ES-I3 (cell line): Measurements from ENCODE around the gene FRMD4A.
"Not testable (repeated sequence)": the region's sequence is repeated elsewhere in the genome, so short reads cannot be mapped to it uniquely, and the experiment has no call there.

Experiments
- H3K36me3 ChIP-seq: 2 replicates; pipeline ENCODE4 v1.6.1; 2013; ENCODE audit warnings: mild to moderate bottlenecking, low read length, control low read depth, moderate library complexity; ENCODE audit not compliant: insufficient read depth
- H3K4me1 ChIP-seq: 2 replicates; pipeline ENCODE4 v1.6.1; 2013; ENCODE audit warnings: mild to moderate bottlenecking, control low read depth, low read length; ENCODE audit not compliant: insufficient read depth
- H3K9ac ChIP-seq: 2 replicates; pipeline ENCODE4 v1.6.1; 2013; ENCODE audit warnings: low read depth, mild to moderate bottlenecking, low read length, moderate library complexity
- H3K9me3 ChIP-seq: 2 replicates; pipeline ENCODE4 v1.6.1; 2013; ENCODE audit warnings: mild to moderate bottlenecking, low read length, moderate library complexity; ENCODE audit not compliant: control insufficient read depth, insufficient read depth

FRMD4A gene

DNA sequence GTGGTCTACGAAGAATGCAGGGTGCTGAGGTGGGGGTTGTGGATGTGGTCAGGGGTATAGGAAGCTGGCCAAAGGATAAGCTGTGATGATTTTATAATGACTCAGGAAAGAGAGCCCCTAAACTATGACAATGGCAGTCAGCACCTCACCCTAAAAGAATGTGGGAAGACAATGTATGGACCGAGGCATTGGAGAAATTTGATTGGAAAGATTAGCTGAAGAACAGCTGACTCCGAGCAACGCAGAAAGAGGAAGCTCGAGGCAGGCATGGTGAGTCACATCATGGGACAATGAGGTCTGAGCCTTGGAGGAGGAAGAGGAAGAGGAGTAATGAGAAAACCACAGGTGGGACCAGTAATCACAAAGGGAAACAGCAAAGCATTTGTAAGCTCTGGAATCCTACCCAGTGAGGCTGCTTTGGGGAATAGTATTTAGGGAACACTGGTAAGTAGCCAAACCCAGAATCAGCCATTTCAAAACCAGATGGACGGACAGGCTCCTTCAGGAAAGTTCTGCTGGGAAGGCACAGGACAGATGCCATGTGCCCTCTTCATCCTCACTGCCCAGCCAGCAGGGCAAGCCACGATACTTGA is 448.5 kb downstream of the FRMD4A start:
- Histone ChIP-seq H3K9ac (peak overlapping the region; percentile 43), H3K9me3 (no peaks in the 10 kb centered on the region), H3K4me1 (peaks cover 71% of the 10 kb centered on the region), H3K36me3 (no peaks in the 10 kb centered on the region)

DNA sequence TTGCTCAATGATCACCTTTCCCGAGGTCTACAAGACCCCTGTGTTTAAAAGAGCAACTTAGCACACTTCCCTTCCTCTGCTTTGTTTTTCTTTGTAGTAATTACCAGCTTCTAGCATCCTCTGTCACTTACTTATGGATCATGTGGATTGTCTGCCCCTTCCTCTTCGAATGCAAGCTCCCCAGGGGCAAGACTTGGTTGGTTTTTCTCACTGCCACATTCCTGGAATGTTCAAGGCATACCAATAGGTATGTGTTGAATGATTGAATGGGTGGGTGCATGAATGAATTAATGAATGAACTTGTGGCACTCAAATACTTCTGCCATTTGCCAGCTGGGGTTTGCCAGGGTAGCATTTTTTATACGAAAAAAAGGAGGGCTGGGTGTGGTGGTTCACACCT is 450.0 kb downstream of the FRMD4A start:
- H3K9me3 ChIP-seq: no peaks in the 10 kb centered on the region
- peaks cover 65% of the 10 kb centered on the region for H3K4me1 ChIP-seq
- no peaks in the 10 kb centered on the region for H3K36me3 ChIP-seq
- no peak overlapping the region for H3K9ac ChIP-seq

GRCh38 chr10:13877154-13877909 is 453.4 kb downstream of the FRMD4A start:
- H3K36me3 ChIP-seq: no peaks in the 10 kb centered on the region
- no peaks in the 10 kb centered on the region for H3K9me3 ChIP-seq
- H3K9ac ChIP-seq: no peak overlapping the region
- peaks cover 41% of the 10 kb centered on the region for H3K4me1 ChIP-seq

GRCh38 chr10:13873196-13873595 is 457.5 kb downstream of the FRMD4A start:
- Histone ChIP-seq H3K4me1 (peaks cover 21% of the 10 kb centered on the region), H3K36me3 (no peaks in the 10 kb centered on the region), H3K9me3 (no peaks in the 10 kb centered on the region), H3K9ac (no peak overlapping the region)

DNA sequence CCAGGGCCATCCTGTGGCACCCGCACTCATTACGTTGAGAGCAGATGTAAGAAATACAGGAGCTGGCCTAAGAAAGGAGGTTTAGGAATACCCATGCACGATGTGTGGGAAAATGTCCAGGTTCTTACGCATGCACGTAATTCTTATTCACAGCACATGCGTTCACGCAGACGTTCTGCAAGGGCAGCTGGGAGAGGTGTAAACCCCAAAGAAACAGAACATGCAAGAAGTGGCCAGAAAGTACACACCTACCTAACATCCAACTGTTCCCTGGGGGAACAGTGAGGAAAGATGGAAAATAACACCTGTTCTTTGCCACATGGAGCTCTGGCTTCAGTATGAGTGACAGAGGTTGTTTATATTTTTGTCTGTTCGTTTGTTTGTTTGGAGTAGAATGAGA is 458.3 kb downstream of the FRMD4A start:
- H3K9me3 ChIP-seq: no peaks in the 10 kb centered on the region
- H3K36me3 ChIP-seq: no peaks in the 10 kb centered on the region
- H3K9ac ChIP-seq: no peak overlapping the region
- peaks cover 13% of the 10 kb centered on the region for H3K4me1 ChIP-seq

- Histone ChIP-seq H3K36me3 (no peaks in the 10 kb centered on the region), H3K9me3 (no peaks in the 10 kb centered on the region), H3K9ac (no peak overlapping the region), H3K4me1 (peaks cover 15% of the 10 kb centered on the region; the same call in 1 of the 2 replicates)
These were observed 458.9 kb downstream of the FRMD4A start for GRCh38 chr10:13871776-13872175.

- no peaks in the 10 kb centered on the region for H3K36me3 ChIP-seq
These were observed 459.7 kb downstream of the FRMD4A start for GRCh38 chr10:13871011-13871410.

DNA sequence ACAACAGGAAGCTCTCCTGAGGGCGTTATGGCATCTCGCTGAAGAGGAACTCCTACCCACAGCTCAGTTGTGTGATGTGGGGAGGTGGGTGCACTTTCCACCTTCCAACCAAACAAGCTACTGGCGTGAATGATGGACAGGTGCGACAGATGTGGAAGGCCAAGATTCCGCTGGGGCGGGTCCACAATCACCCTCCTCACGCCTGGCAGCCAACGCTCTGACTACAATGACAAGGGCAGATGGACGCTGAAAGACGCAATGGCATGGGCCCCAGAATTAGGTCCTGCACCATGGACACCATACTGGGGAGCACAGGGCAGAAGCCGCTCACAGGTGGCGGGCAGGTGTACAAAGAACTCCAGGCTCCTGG is 461.4 kb downstream of the FRMD4A start:
- Histone ChIP-seq H3K9ac (no peak overlapping the region), H3K36me3 (no peaks in the 10 kb centered on the region), H3K9me3 (no peaks in the 10 kb centered on the region), H3K4me1 (peaks cover 23% of the 10 kb centered on the region)

More at GRCh38 chr10:13871011-13871410, 459.7 kb downstream of the FRMD4A start:
- Histone ChIP-seq H3K9ac (no peak overlapping the region), H3K9me3 (no peaks in the 10 kb centered on the region), H3K4me1 (peaks cover 22% of the 10 kb centered on the region)

DNA sequence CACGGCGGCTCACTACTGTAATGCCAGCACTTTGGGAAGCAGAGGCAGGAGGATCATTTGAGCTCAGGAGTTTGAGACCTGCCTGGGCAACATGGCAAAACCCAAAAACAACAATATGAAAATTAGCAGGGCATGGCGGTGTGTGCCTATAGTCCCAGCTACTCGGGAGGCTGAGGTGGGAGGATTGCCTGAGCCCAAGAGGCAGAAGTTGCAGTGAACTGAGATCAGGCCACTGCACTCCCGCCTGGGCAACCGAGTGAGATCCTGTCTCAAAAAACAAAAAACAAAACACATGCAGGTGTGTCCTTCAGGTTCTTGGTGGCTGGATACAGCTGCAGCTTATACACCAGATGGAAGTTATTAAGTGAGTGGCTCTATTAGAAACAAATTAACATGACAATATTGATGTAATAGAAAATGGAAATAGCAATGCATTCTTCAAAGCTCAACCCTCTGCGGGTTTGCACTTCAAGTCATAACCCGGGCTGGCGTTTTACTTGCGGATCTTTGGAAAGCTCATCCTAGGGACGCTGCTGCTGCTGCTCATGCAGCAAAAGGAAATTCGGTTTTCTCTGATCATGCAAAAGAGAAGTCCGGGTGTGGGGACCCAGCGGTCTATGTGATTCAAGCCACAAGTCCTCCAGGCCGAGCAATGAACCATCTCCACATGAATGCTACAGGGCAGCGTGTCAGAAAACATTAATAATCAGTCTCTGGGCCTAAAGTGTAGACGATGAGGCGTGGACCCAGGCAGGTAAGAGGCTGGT is 462.0 kb downstream of the FRMD4A start:
- H3K9ac ChIP-seq: no peak overlapping the region
- peaks cover 23% of the 10 kb centered on the region for H3K4me1 ChIP-seq
- no peaks in the 10 kb centered on the region for H3K36me3 ChIP-seq
- H3K9me3 ChIP-seq: no peaks in the 10 kb centered on the region

- Histone ChIP-seq H3K9me3 (no peaks in the 10 kb centered on the region), H3K36me3 (no peaks in the 10 kb centered on the region), H3K9ac (no peak overlapping the region), H3K4me1 (peaks cover 23% of the 10 kb centered on the region)
These were observed 462.9 kb downstream of the FRMD4A start for GRCh38 chr10:13867822-13868221.

- Histone ChIP-seq H3K9me3 (no peaks in the 10 kb centered on the region), H3K4me1 (peaks cover 26% of the 10 kb centered on the region), H3K9ac (peak overlapping the region; percentile 20), H3K36me3 (no peaks in the 10 kb centered on the region)
These were observed 464.8 kb downstream of the FRMD4A start for GRCh38 chr10:13865758-13866491.

GRCh38 chr10:13865220-13865619 is 465.5 kb downstream of the FRMD4A start:
- not testable (repeated sequence) for H3K9ac ChIP-seq, H3K36me3 ChIP-seq, H3K9me3 ChIP-seq
- H3K4me1 ChIP-seq: peaks cover 26% of the 10 kb centered on the region

GRCh38 chr10:13862546-13863233 is 468.0 kb downstream of the FRMD4A start:
- no peaks in the 10 kb centered on the region for H3K9me3 ChIP-seq
- no peaks in the 10 kb centered on the region for H3K36me3 ChIP-seq
- no peak overlapping the region for H3K9ac ChIP-seq
- H3K4me1 ChIP-seq: peaks cover 29% of the 10 kb centered on the region

GRCh38 chr10:13860886-13861285 is 469.8 kb downstream of the FRMD4A start:
- Histone ChIP-seq H3K9me3 (no peaks in the 10 kb centered on the region), H3K36me3 (no peaks in the 10 kb centered on the region), H3K4me1 (peaks cover 16% of the 10 kb centered on the region), H3K9ac (no peak overlapping the region)
